HepG2 (cell line): ENCODE measurements around the gene OSGIN1. TPM values are rescaled to one million over a fixed set of nuclear protein-coding genes. Genes with fewer than 3 reads are reported as not detected.

Experiments used
- ADNP ChIP-seq: sonication (generic); formaldehyde crosslinking; IDR thresholded peaks from 2 replicates; pipeline ENCODE4 v1.4.0; 2020; ENCODE audit warnings: missing genetic modification reagents
- BHLHE40 ChIP-seq: IDR thresholded peaks from 2 replicates; pipeline ENCODE4 v1.6.1; 2011; ENCODE audit warnings: low read length, improper control_type of control experiment
- HNRNPL ChIP-seq: fragments of 200-400 bp; formaldehyde crosslinking; IDR thresholded peaks from 2 replicates; pipeline ENCODE4 v1.6.1; 2017; ENCODE audit warnings: mild to moderate bottlenecking, low read depth, low read length
- HOXA9 ChIP-seq: sonication (generic); formaldehyde crosslinking; IDR thresholded peaks from 2 replicates; pipeline ENCODE4 v1.8.1; 2022; ENCODE audit warnings: missing genetic modification reagents, mild to moderate bottlenecking, moderate library complexity, borderline replicate concordance
- KDM1A ChIP-seq: IDR thresholded peaks from 2 replicates; pipeline ENCODE4 v1.6.1; 2016; ENCODE audit warnings: missing compliant biosample characterization
- KDM5B ChIP-seq: sonication (generic); formaldehyde crosslinking; IDR thresholded peaks from 2 replicates; pipeline ENCODE4 v1.4.0; 2020; ENCODE audit warnings: missing genetic modification reagents, mild to moderate bottlenecking, borderline replicate concordance
- MXD3 ChIP-seq: IDR thresholded peaks from 2 replicates; pipeline ENCODE4 v1.6.1; 2016; ENCODE audit warnings: mild to moderate bottlenecking, missing biosample characterization, missing genetic modification reagents
- NR1H2 ChIP-seq: sonication (generic); formaldehyde crosslinking; IDR thresholded peaks from 2 replicates; pipeline ENCODE4 v1.8.1; 2022; ENCODE audit warnings: low read depth, missing genetic modification reagents, borderline replicate concordance
- RFXANK ChIP-seq: IDR thresholded peaks from 2 replicates; pipeline ENCODE4 v1.6.1; 2016
- STAT5B ChIP-seq: sonication (generic); formaldehyde crosslinking; IDR thresholded peaks from 2 replicates; pipeline ENCODE4 v1.4.0; 2020; ENCODE audit warnings: missing genetic modification reagents
- TBX3 ChIP-seq: fragments of 450-650 bp; IDR thresholded peaks from 2 replicates; pipeline ENCODE4 v1.6.1; 2017; ENCODE audit warnings: antibody characterized with exemption, mild to moderate bottlenecking, inconsistent platforms, borderline replicate concordance
- ZEB1 ChIP-seq: IDR thresholded peaks from 2 replicates; pipeline ENCODE4 v1.6.1; 2012; ENCODE audit warnings: mild to moderate bottlenecking, low read depth, inconsistent platforms; ENCODE audit not compliant: insufficient replicate concordance
- ZMYM4 ChIP-seq: sonication (generic); formaldehyde crosslinking; IDR thresholded peaks from 2 replicates; pipeline ENCODE4 v1.8.1; 2023; ENCODE audit warnings: mild to moderate bottlenecking, missing genetic modification reagents
- ZNF414 ChIP-seq: sonication (generic); formaldehyde crosslinking; IDR thresholded peaks from 2 replicates; pipeline ENCODE4 v1.5.0; 2020; ENCODE audit warnings: missing genetic modification reagents
- ZNF430 ChIP-seq: sonication (generic); formaldehyde crosslinking; IDR thresholded peaks from 2 replicates; pipeline ENCODE4 v1.9.0; 2021; ENCODE audit warnings: mild to moderate bottlenecking, missing genetic modification reagents
- ZNF446 ChIP-seq: sonication (generic); formaldehyde crosslinking; IDR thresholded peaks from 2 replicates; pipeline ENCODE4 v1.5.0; 2020; ENCODE audit warnings: mild to moderate bottlenecking, missing genetic modification reagents
- ZNF484 ChIP-seq: sonication (generic); formaldehyde crosslinking; IDR thresholded peaks from 2 replicates; pipeline ENCODE4 v1.5.1; 2020; ENCODE audit warnings: mild to moderate bottlenecking, low read depth, missing genetic modification reagents, borderline replicate concordance
- ZNF703 ChIP-seq: sonication (generic); formaldehyde crosslinking; IDR thresholded peaks from 2 replicates; pipeline ENCODE4 v1.5.1; 2020; ENCODE audit warnings: missing genetic modification reagents, mild to moderate bottlenecking, moderate library complexity, borderline replicate concordance
- ZXDC ChIP-seq: sonication (generic); formaldehyde crosslinking; IDR thresholded peaks from 2 replicates; pipeline ENCODE4 v1.5.0; 2020; ENCODE audit warnings: mild to moderate bottlenecking, missing genetic modification reagents
- polyA plus RNA-seq, 8 experiments: library from polyadenylated mRNA; depleted of rRNA in 3 of 8; stranded (reverse) in 7 of 8; unstranded in 1 of 8; fragments of >200 nt; fragmentation: Illumina TruSeq in 4 of 8; extraction: Trizol in 4 of 8; gene quantifications; 2 replicates each; pipeline versions ENCODE4 v1.2.1 to v1.2.3, GENCODE V29; 2011 to 2016; ENCODE audit warnings: low read depth in 4 of 8, missing spikeins in 1 of 8, mixed read lengths in 1 of 8; ENCODE audit not compliant: insufficient read depth in 1 of 8
- total RNA-seq, 5 experiments: library from RNA; depleted of rRNA; stranded (reverse); fragments of >200 nt; fragmentation: Illumina TruSeq; extraction: Trizol; gene quantifications; 2 replicates each; pipeline ENCODE4 v1.2.3, GENCODE V29; 2016; ENCODE audit warnings: low read depth in 1 of 5
- TF ChIP-seq, protein P1 (sequence below): sonication (generic); formaldehyde crosslinking; IDR thresholded peaks from 2 replicates; pipeline ENCODE4 v1.4.0; 2020; ENCODE audit warnings: low read depth, missing genetic modification reagents
- TF ChIP-seq, protein P2 (sequence below): conservative IDR thresholded peaks from 2 replicates; pipeline ENCODE4 v1.6.1; 2018; ENCODE audit warnings: missing genetic modification reagents

Gene OSGIN1
- total and polyA plus RNA-seq, 2 of the 13 experiments (the other 11 are each of a cell fraction or from before 2014, with no cell fraction given) = 20.5 to 27.1 TPM

DNA sequence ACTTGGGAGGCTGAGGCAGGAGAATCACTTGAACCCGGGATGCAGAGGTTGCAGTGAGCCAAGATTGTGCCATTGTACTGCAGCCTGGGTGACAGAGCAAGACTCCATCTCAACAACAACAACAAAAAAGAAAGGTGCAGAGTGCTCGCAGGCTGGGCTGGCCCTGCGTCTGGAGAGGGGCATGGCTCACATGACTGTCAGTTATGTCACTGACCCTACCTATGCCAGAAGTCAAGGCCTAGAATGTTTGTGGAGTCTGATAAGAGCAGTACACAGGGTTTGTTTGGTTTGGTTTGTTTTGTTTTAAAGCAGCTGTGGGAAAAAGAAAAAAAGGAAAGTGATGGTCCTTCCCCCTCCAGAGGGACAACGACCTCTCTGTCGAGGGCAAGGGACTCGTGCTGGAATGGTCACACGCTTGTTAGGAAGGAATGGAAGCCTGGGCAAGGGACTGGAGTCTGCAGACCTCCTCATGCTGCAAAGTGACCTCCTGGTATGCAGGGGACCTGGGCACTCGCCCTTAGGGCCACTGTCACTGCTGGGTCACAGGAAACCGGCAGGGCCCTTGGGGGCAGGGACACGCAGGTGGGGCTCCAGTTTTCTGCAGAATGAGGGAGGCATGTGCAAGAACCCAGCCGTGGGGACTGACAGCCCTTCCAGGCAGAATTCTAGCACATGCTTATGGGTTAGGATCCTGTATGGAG is 10.1 kb upstream of the OSGIN1 start (continued):
- TF ChIP-seq STAT5B (CRISPR knock-in tag) = peak; percentile 94
- TF ChIP-seq ZMYM4 (CRISPR knock-in tag) = peak; percentile 85
- TF ChIP-seq ADNP (CRISPR knock-in tag) = peak; percentile 27; the same call in 1 of the 2 replicates
- TF ChIP-seq TBX3 = peak; percentile 72; the same call in 1 of the 2 replicates
- no peak for TF ChIP-seq HNRNPL
- TF ChIP-seq ZEB1 = peak; percentile 93
- no peak for TF ChIP-seq ZNF484 (CRISPR knock-in tag)
- no peak for TF ChIP-seq MXD3 (CRISPR knock-in tag)
- TF ChIP-seq ZNF703 (CRISPR knock-in tag) = peak; percentile 78; the same call in 1 of the 2 replicates
- TF ChIP-seq ZNF414 (CRISPR knock-in tag) = peak; percentile 91; the same call in 1 of the 2 replicates
- TF ChIP-seq RFXANK = peak; percentile 88; the same call in 1 of the 2 replicates
- TF ChIP-seq, protein P1, sequence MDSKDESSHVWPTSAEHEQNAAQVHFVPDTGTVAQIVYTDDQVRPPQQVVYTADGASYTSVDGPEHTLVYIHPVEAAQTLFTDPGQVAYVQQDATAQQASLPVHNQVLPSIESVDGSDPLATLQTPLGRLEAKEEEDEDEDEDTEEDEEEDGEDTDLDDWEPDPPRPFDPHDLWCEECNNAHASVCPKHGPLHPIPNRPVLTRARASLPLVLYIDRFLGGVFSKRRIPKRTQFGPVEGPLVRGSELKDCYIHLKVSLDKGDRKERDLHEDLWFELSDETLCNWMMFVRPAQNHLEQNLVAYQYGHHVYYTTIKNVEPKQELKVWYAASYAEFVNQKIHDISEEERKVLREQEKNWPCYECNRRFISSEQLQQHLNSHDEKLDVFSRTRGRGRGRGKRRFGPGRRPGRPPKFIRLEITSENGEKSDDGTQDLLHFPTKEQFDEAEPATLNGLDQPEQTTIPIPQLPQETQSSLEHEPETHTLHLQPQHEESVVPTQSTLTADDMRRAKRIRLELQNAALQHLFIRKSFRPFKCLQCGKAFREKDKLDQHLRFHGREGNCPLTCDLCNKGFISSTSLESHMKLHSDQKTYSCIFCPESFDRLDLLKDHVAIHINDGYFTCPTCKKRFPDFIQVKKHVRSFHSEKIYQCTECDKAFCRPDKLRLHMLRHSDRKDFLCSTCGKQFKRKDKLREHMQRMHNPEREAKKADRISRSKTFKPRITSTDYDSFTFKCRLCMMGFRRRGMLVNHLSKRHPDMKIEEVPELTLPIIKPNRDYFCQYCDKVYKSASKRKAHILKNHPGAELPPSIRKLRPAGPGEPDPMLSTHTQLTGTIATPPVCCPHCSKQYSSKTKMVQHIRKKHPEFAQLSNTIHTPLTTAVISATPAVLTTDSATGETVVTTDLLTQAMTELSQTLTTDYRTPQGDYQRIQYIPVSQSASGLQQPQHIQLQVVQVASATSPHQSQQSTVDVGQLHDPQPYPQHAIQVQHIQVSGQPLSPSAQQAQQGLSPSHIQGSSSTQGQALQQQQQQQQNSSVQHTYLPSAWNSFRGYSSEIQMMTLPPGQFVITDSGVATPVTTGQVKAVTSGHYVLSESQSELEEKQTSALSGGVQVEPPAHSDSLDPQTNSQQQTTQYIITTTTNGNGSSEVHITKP (CRISPR knock-in tag) = peak; percentile 88; the same call in 1 of the 2 replicates
- TF ChIP-seq KDM5B (CRISPR knock-in tag) = peak; percentile 35; the same call in 1 of the 2 replicates
- peak; percentile 95; the same call in 1 of the 2 replicates for TF ChIP-seq NR1H2
- peak; percentile 88; the same call in 1 of the 2 replicates for TF ChIP-seq HOXA9 (CRISPR knock-in tag)
- no peak for TF ChIP-seq ZNF446 (CRISPR knock-in tag)
- TF ChIP-seq ZXDC (CRISPR knock-in tag) = peak; percentile 83; the same call in 1 of the 2 replicates
- TF ChIP-seq, protein P2, sequence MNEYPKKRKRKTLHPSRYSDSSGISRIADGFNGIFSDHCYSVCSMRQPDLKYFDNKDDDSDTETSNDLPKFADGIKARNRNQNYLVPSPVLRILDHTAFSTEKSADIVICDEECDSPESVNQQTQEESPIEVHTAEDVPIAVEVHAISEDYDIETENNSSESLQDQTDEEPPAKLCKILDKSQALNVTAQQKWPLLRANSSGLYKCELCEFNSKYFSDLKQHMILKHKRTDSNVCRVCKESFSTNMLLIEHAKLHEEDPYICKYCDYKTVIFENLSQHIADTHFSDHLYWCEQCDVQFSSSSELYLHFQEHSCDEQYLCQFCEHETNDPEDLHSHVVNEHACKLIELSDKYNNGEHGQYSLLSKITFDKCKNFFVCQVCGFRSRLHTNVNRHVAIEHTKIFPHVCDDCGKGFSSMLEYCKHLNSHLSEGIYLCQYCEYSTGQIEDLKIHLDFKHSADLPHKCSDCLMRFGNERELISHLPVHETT = peak; percentile 51; the same call in 1 of the 2 replicates
- peak; percentile 84 for TF ChIP-seq BHLHE40
- TF ChIP-seq KDM1A (CRISPR knock-in tag) = peak; percentile 88
- TF ChIP-seq ZNF430 (CRISPR knock-in tag) = peak; percentile 99
